HEK293 (cell line): ENCODE results near the gene KDM4B.

Experiments
- CTCF ChIA-PET: fragments of 350-600 bp; formaldehyde crosslinking; extraction: SDS; loops from one replicate; lab custom pipeline; 2021; ENCODE audit warnings: antibody characterized with exemption; lab: Yijun Ruan, JAX
- POLR2A ChIA-PET: fragments of 300-600 bp; formaldehyde crosslinking; extraction: SDS; loops from one replicate; lab custom pipeline; 2020; ENCODE audit warnings: antibody characterized with exemption, inconsistent platforms; lab: Yijun Ruan, JAX
- H3K27ac ChIP-seq: fragments of 200-500 bp; sonication (Bioruptor generic); 2 replicates; pipeline ENCODE4 v1.5.1; 2014; ENCODE audit warnings: low read depth, low read length, control low read depth, inconsistent platforms; ENCODE audit errors: extremely low read depth
- H3K36me3 ChIP-seq, 2 experiments: fragments of 200-500 bp in 1 of 2; sonication (Bioruptor generic) in 1 of 2; 1 replicate in 1 of 2; 2 replicates in 1 of 2; pipeline ENCODE4 v1.5.1; 2014 to 2017; ENCODE audit warnings: inconsistent platforms in 2 of 2, low read length in 2 of 2; ENCODE audit not compliant: control insufficient read depth in 2 of 2, insufficient read depth in 1 of 2
- H3K4me1 ChIP-seq: fragments of 200-500 bp; sonication (Bioruptor generic); 2 replicates; pipeline ENCODE4 v1.5.1; 2014; ENCODE audit warnings: mild to moderate bottlenecking, low read length, inconsistent platforms; ENCODE audit not compliant: control insufficient read depth, insufficient read depth
- H3K4me3 ChIP-seq: 2 replicates; pipeline ENCODE4 v1.5.1; 2011; ENCODE audit warnings: low read depth, mild to moderate bottlenecking, control low read depth, low read length, moderate library complexity
- H3K9me3 ChIP-seq: fragments of 200-500 bp; sonication (Bioruptor generic); 2 replicates; pipeline ENCODE4 v1.5.1; 2014; ENCODE audit warnings: low read depth, low read length, inconsistent platforms; ENCODE audit not compliant: control insufficient read depth, insufficient read depth
- BCL11B ChIP-seq: fragments of 450-650 bp; formaldehyde crosslinking; IDR thresholded peaks from 2 replicates; pipeline ENCODE4 v1.5.1; 2016; ENCODE audit warnings: low read depth, missing biosample characterization, missing genetic modification characterization
- KLF16 ChIP-seq: fragments of 450-650 bp; formaldehyde crosslinking; IDR thresholded peaks from 2 replicates; pipeline ENCODE4 v1.5.1; 2017; ENCODE audit warnings: missing biosample characterization, missing genetic modification characterization
- PRDM1 ChIP-seq: fragments of 450-650 bp; formaldehyde crosslinking; IDR thresholded peaks from 2 replicates; pipeline ENCODE4; 2016; ENCODE audit warnings: missing biosample characterization, missing genetic modification characterization
- REPIN1 ChIP-seq: fragments of 450-650 bp; formaldehyde crosslinking; IDR thresholded peaks from 2 replicates; pipeline ENCODE4 v1.5.1; 2017; ENCODE audit warnings: missing biosample characterization, missing genetic modification characterization, low read depth
- SCRT2 ChIP-seq: fragments of 450-650 bp; formaldehyde crosslinking; IDR thresholded peaks from 2 replicates; pipeline ENCODE4 v1.5.1; 2016; ENCODE audit warnings: missing biosample characterization, missing genetic modification characterization
- TCF7L2 ChIP-seq: IDR thresholded peaks from 2 replicates; pipeline ENCODE4 v1.6.1; 2011; ENCODE audit warnings: low read depth, mild to moderate bottlenecking, inconsistent platforms, low read length, moderate library complexity, borderline replicate concordance
- WT1 ChIP-seq: fragments of 450-650 bp; formaldehyde crosslinking; IDR thresholded peaks from 2 replicates; pipeline ENCODE4 v1.5.1; 2016; ENCODE audit warnings: missing biosample characterization, missing genetic modification characterization
- ZBTB21 ChIP-seq: fragments of 450-650 bp; formaldehyde crosslinking; IDR thresholded peaks from 2 replicates; pipeline ENCODE4 v1.5.1; 2017; ENCODE audit warnings: missing biosample characterization, missing genetic modification characterization
- ZBTB8A ChIP-seq: fragments of 450-650 bp; formaldehyde crosslinking; IDR thresholded peaks from 2 replicates; pipeline ENCODE4 v1.5.1; 2016; ENCODE audit warnings: missing biosample characterization, missing genetic modification characterization
- ZNF114 ChIP-seq: fragments of 450-650 bp; formaldehyde crosslinking; IDR thresholded peaks from 2 replicates; pipeline ENCODE4 v1.5.0; 2017; ENCODE audit warnings: missing biosample characterization, missing genetic modification characterization
- ZNF140 ChIP-seq: fragments of 450-650 bp; formaldehyde crosslinking; IDR thresholded peaks from 2 replicates; pipeline ENCODE4 v1.5.1; 2016; ENCODE audit warnings: missing biosample characterization, missing genetic modification characterization
- ZNF175 ChIP-seq: fragments of 450-650 bp; formaldehyde crosslinking; IDR thresholded peaks from 2 replicates; pipeline ENCODE4 v1.5.1; 2016; ENCODE audit warnings: missing biosample characterization, missing genetic modification characterization
- ZNF23 ChIP-seq: fragments of 450-650 bp; formaldehyde crosslinking; IDR thresholded peaks from 2 replicates; pipeline ENCODE4 v1.5.1; 2016; ENCODE audit warnings: missing biosample characterization, missing genetic modification characterization, borderline replicate concordance
- ZNF239 ChIP-seq: fragments of 450-650 bp; formaldehyde crosslinking; IDR thresholded peaks from 2 replicates; pipeline ENCODE4 v1.5.1; 2016; ENCODE audit warnings: missing biosample characterization, missing genetic modification characterization
- ZNF426 ChIP-seq: fragments of 450-650 bp; formaldehyde crosslinking; IDR thresholded peaks from 2 replicates; pipeline ENCODE4 v1.5.1; 2017; ENCODE audit warnings: missing biosample characterization, missing genetic modification characterization, mild to moderate bottlenecking, inconsistent platforms, moderate library complexity
- ZNF510 ChIP-seq: fragments of 450-650 bp; formaldehyde crosslinking; IDR thresholded peaks from 2 replicates; pipeline ENCODE4 v1.5.1; 2018; ENCODE audit warnings: mild to moderate bottlenecking, missing genetic modification characterization, missing biosample characterization; ENCODE audit not compliant: insufficient replicate concordance
- ZNF514 ChIP-seq: fragments of 450-650 bp; formaldehyde crosslinking; IDR thresholded peaks from 2 replicates; pipeline ENCODE4 v1.5.1; 2016; ENCODE audit warnings: missing biosample characterization, missing genetic modification characterization
- ZNF571 ChIP-seq: fragments of 450-650 bp; formaldehyde crosslinking; IDR thresholded peaks from 2 replicates; pipeline ENCODE4 v1.5.0; 2017; ENCODE audit warnings: missing biosample characterization, missing genetic modification characterization
- ZNF585B ChIP-seq: fragments of 450-650 bp; formaldehyde crosslinking; IDR thresholded peaks from 2 replicates; pipeline ENCODE4 v1.5.1; 2016; ENCODE audit warnings: missing biosample characterization, missing genetic modification characterization
- ZNF610 ChIP-seq: fragments of 450-650 bp; formaldehyde crosslinking; IDR thresholded peaks from 2 replicates; pipeline ENCODE4 v1.5.1; 2016; ENCODE audit warnings: missing biosample characterization, missing genetic modification characterization, borderline replicate concordance
- ZNF624 ChIP-seq: fragments of 450-650 bp; formaldehyde crosslinking; IDR thresholded peaks from 2 replicates; pipeline ENCODE4 v1.5.1; 2017; ENCODE audit warnings: missing biosample characterization, missing genetic modification characterization
- ZNF658 ChIP-seq: fragments of 450-650 bp; formaldehyde crosslinking; IDR thresholded peaks from 2 replicates; pipeline ENCODE4; 2016; ENCODE audit warnings: missing biosample characterization, missing genetic modification characterization
- ZNF677 ChIP-seq: fragments of 450-650 bp; IDR thresholded peaks from 2 replicates; pipeline ENCODE4 v1.5.0; 2018; ENCODE audit warnings: missing biosample characterization, mild to moderate bottlenecking, missing genetic modification characterization, moderate library complexity
- ZNF707 ChIP-seq: fragments of 450-650 bp; formaldehyde crosslinking; IDR thresholded peaks from 2 replicates; pipeline ENCODE4 v1.5.1; 2016; ENCODE audit warnings: missing biosample characterization, missing genetic modification characterization
- ZNF792 ChIP-seq: fragments of 450-650 bp; formaldehyde crosslinking; IDR thresholded peaks from 2 replicates; pipeline ENCODE4 v1.5.1; 2016; ENCODE audit warnings: missing biosample characterization, missing genetic modification characterization
- ZSCAN30 ChIP-seq: fragments of 450-650 bp; IDR thresholded peaks from 2 replicates; pipeline ENCODE4 v1.5.1; 2018; ENCODE audit warnings: missing biosample characterization, mild to moderate bottlenecking, missing genetic modification characterization, moderate library complexity
- TF ChIP-seq, protein P1 (sequence below): fragments of 450-650 bp; formaldehyde crosslinking; IDR thresholded peaks from 2 replicates; pipeline ENCODE4 v1.5.1; 2016; ENCODE audit warnings: missing biosample characterization, missing genetic modification characterization
- TF ChIP-seq, protein P2 (sequence below): fragments of 450-650 bp; formaldehyde crosslinking; IDR thresholded peaks from 2 replicates; pipeline ENCODE4 v1.5.1; 2017; ENCODE audit warnings: missing biosample characterization, missing genetic modification characterization
- TF ChIP-seq, protein P3 (sequence below): fragments of 450-650 bp; formaldehyde crosslinking; IDR thresholded peaks from 2 replicates; pipeline ENCODE4 v1.5.1; 2016; ENCODE audit warnings: missing biosample characterization, missing genetic modification characterization
- TF ChIP-seq, protein P4 (sequence below): fragments of 450-650 bp; formaldehyde crosslinking; optimal IDR thresholded peaks from 2 replicates; pipeline ENCODE3; 2016; ENCODE audit warnings: missing biosample characterization, mild to moderate bottlenecking, missing genetic modification characterization

The KDM4B gene

DNA sequence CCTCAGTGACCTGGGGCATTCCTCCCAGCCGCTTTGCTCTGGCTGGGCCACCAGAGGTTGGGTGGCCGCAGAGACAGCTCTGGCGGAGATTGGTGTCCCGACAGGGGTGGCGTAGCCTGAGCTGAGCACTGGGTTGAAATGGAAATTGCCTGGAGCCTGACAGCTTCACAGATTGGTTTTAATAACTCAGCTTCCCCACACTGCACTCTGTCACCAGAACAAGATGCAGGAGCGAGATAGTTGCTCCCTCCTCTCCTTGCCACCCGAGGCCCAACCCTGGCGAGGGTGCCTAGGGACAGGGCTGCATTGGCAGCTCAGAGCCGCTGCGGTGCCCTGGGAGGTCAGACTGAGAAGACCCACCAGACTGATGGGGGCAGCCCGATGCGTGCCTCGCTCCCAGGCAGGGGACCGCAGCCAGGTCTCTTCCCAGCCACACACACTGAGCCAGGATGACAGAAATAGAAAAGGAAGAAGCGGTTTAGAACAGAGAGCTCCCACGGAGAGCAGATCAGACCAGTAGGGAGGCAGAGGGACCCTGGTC lies 84.1 kb downstream of the KDM4B start:
- TF ChIP-seq PRDM1 (tag by site-specific recombination) (no peak), ZNF792 (tag by site-specific recombination) (no peak), ZSCAN30 (tag by site-specific recombination) (no peak), WT1 (tag by site-specific recombination) (no peak), TCF7L2 (no peak), ZNF514 (tag by site-specific recombination) (no peak), REPIN1 (tag by site-specific recombination) (no peak), ZNF23 (no peak), BCL11B (tag by site-specific recombination) (no peak), ZBTB21 (tag by site-specific recombination) (no peak), ZNF677 (tag by site-specific recombination) (no peak), KLF16 (tag by site-specific recombination) (no peak), ZNF610 (no peak), SCRT2 (tag by site-specific recombination) (no peak), ZNF239 (tag by site-specific recombination) (no peak), ZNF175 (tag by site-specific recombination) (no peak)
- TF ChIP-seq, protein P1, sequence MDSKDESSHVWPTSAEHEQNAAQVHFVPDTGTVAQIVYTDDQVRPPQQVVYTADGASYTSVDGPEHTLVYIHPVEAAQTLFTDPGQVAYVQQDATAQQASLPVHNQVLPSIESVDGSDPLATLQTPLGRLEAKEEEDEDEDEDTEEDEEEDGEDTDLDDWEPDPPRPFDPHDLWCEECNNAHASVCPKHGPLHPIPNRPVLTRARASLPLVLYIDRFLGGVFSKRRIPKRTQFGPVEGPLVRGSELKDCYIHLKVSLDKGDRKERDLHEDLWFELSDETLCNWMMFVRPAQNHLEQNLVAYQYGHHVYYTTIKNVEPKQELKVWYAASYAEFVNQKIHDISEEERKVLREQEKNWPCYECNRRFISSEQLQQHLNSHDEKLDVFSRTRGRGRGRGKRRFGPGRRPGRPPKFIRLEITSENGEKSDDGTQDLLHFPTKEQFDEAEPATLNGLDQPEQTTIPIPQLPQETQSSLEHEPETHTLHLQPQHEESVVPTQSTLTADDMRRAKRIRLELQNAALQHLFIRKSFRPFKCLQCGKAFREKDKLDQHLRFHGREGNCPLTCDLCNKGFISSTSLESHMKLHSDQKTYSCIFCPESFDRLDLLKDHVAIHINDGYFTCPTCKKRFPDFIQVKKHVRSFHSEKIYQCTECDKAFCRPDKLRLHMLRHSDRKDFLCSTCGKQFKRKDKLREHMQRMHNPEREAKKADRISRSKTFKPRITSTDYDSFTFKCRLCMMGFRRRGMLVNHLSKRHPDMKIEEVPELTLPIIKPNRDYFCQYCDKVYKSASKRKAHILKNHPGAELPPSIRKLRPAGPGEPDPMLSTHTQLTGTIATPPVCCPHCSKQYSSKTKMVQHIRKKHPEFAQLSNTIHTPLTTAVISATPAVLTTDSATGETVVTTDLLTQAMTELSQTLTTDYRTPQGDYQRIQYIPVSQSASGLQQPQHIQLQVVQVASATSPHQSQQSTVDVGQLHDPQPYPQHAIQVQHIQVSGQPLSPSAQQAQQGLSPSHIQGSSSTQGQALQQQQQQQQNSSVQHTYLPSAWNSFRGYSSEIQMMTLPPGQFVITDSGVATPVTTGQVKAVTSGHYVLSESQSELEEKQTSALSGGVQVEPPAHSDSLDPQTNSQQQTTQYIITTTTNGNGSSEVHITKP (tag by site-specific recombination): no peak
- TF ChIP-seq, protein P2, sequence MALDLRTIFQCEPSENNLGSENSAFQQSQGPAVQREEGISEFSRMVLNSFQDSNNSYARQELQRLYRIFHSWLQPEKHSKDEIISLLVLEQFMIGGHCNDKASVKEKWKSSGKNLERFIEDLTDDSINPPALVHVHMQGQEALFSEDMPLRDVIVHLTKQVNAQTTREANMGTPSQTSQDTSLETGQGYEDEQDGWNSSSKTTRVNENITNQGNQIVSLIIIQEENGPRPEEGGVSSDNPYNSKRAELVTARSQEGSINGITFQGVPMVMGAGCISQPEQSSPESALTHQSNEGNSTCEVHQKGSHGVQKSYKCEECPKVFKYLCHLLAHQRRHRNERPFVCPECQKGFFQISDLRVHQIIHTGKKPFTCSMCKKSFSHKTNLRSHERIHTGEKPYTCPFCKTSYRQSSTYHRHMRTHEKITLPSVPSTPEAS (tag by site-specific recombination): no peak
- TF ChIP-seq, all 188 proteins: peak for 0
- no peak overlapping the region for H3K4me3 ChIP-seq
- ChIA-PET CTCF (interaction anchor here (0.6 to 0.7 kb wide), 5 partner anchors 28 to 325 kb away, joined by 3 to 4 read pairs (median 3); no protein-coding TSS in a partner anchor), POLR2A (no interaction called here)
- peaks cover 3% of the 10 kb centered on the region for H3K4me1 ChIP-seq
- H3K9me3 ChIP-seq: no peaks in the 10 kb centered on the region
- H3K27ac ChIP-seq: no peak overlapping the region
- peaks cover 0 to 24% of the 10 kb centered on the region in 2 experiments; a peak in 1 of 3 replicates for H3K36me3 ChIP-seq

- Histone ChIP-seq H3K9me3 (no peaks in the 10 kb centered on the region), H3K4me3 (no peak overlapping the region), H3K4me1 (peaks cover under 1% of the 10 kb centered on the region), H3K27ac (no peak overlapping the region), H3K36me3 (peaks cover 0 to 21% of the 10 kb centered on the region in 2 experiments; a peak in 1 of 3 replicates)
- ChIA-PET POLR2A (no interaction called here), CTCF (no interaction called here)
- TF ChIP-seq, protein P3, sequence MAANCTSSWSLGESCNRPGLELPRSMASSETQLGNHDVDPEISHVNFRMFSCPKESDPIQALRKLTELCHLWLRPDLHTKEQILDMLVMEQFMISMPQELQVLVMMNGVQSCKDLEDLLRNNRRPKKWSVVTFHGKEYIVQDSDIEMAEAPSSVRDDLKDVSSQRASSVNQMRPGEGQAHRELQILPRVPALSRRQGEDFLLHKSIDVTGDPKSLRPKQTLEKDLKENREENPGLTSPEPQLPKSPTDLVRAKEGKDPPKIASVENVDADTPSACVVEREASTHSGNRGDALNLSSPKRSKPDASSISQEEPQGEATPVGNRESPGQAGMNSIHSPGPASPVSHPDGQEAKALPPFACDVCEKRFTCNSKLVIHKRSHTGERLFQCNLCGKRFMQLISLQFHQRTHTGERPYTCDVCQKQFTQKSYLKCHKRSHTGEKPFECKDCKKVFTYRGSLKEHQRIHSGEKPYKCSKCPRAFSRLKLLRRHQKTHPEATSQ (tag by site-specific recombination): no peak
- TF ChIP-seq ZBTB8A (tag by site-specific recombination): no peak
- TF ChIP-seq ZNF624: no peak
- TF ChIP-seq ZNF571 (tag by site-specific recombination): no peak
- no peak for TF ChIP-seq ZNF114 (tag by site-specific recombination)
- no peak for TF ChIP-seq ZNF239 (tag by site-specific recombination)
- TF ChIP-seq KLF16 (tag by site-specific recombination): no peak
- TF ChIP-seq ZNF426 (tag by site-specific recombination): no peak
- no peak for TF ChIP-seq ZNF658 (tag by site-specific recombination)
- TF ChIP-seq ZNF510 (tag by site-specific recombination): no peak
- TF ChIP-seq ZNF707 (tag by site-specific recombination): no peak
- TF ChIP-seq ZNF585B: no peak
- TF ChIP-seq ZSCAN30 (tag by site-specific recombination): no peak
- TF ChIP-seq, protein P4, sequence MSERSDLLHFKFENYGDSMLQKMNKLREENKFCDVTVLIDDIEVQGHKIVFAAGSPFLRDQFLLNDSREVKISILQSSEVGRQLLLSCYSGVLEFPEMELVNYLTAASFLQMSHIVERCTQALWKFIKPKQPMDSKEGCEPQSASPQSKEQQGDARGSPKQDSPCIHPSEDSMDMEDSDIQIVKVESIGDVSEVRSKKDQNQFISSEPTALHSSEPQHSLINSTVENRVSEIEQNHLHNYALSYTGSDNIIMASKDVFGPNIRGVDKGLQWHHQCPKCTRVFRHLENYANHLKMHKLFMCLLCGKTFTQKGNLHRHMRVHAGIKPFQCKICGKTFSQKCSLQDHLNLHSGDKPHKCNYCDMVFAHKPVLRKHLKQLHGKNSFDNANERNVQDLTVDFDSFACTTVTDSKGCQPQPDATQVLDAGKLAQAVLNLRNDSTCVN (tag by site-specific recombination): no peak
- no peak for TF ChIP-seq ZNF140 (tag by site-specific recombination)
Measured at GRCh38 chr19:5053661-5054060, 84.7 kb downstream of the KDM4B start.
